C4-2B (cell line): Measurements from ENCODE around the gene ILDR1.

ENCODE experiments used
- CTCF ChIP-seq: fragments of 450-650 bp; conservative IDR thresholded peaks from 2 replicates; pipeline ENCODE4 v1.5.1; 2017; ENCODE audit warnings: mild to moderate bottlenecking
- ZFX ChIP-seq: fragments of 450-650 bp; IDR thresholded peaks from 2 replicates; pipeline ENCODE4 v1.6.1; 2017

GRCh38 chr3:122021037-122021436 lies 1.0 kb downstream of the ILDR1 start:
- TF ChIP-seq CTCF (no peak), ZFX (no peak)
